HepG2 (cell line): ENCODE measurements around the gene EGR1. TPM values are rescaled to one million over a fixed set of nuclear protein-coding genes. Genes with fewer than 3 reads are reported as not detected.
A peak's percentile ranks its signal among the peaks of the same experiment; 100 is the strongest.

ENCODE experiments used
- BCL6 ChIP-seq: IDR thresholded peaks from 2 replicates; pipeline ENCODE4 v1.6.1; 2016; ENCODE audit warnings: missing genetic modification reagents, missing compliant biosample characterization
- HNF1A ChIP-seq, 2 experiments: sonication (generic) in 1 of 2; formaldehyde crosslinking in 1 of 2; IDR thresholded peaks; 2 replicates each; pipeline versions ENCODE4 v1.4.0 to v1.6.1; 2016 to 2020; ENCODE audit warnings: borderline replicate concordance in 1 of 2, low read depth in 1 of 2, mild to moderate bottlenecking in 1 of 2, missing genetic modification reagents in 1 of 2
- KDM1A ChIP-seq: IDR thresholded peaks from 2 replicates; pipeline ENCODE4 v1.6.1; 2016; ENCODE audit warnings: missing compliant biosample characterization
- MYC ChIP-seq: sonication (generic); formaldehyde crosslinking; IDR thresholded peaks from 2 replicates; pipeline ENCODE4 v1.9.0; 2021; ENCODE audit warnings: missing genetic modification reagents, borderline replicate concordance
- NFATC3 ChIP-seq: sonication (generic); formaldehyde crosslinking; IDR thresholded peaks from 2 replicates; pipeline ENCODE4 v1.5.1; 2020; ENCODE audit warnings: mild to moderate bottlenecking, missing genetic modification reagents
- SNAPC4 ChIP-seq: sonication (generic); formaldehyde crosslinking; IDR thresholded peaks from 2 replicates; pipeline ENCODE4 v1.4.0; 2020; ENCODE audit warnings: mild to moderate bottlenecking, missing genetic modification reagents
- TBX3 ChIP-seq: fragments of 450-650 bp; IDR thresholded peaks from 2 replicates; pipeline ENCODE4 v1.6.1; 2017; ENCODE audit warnings: antibody characterized with exemption, mild to moderate bottlenecking, inconsistent platforms, borderline replicate concordance
- ZFP41 ChIP-seq: sonication (generic); formaldehyde crosslinking; IDR thresholded peaks from 2 replicates; pipeline ENCODE4 v1.4.0; 2020; ENCODE audit warnings: mild to moderate bottlenecking, missing genetic modification reagents, borderline replicate concordance
- ZNF142 ChIP-seq: sonication (generic); formaldehyde crosslinking; IDR thresholded peaks from 2 replicates; pipeline ENCODE4 v1.4.0; 2020; ENCODE audit warnings: missing genetic modification reagents
- ZNF615 ChIP-seq: sonication (generic); formaldehyde crosslinking; IDR thresholded peaks from 2 replicates; pipeline ENCODE4 v1.5.0; 2020; ENCODE audit warnings: mild to moderate bottlenecking, missing genetic modification reagents, borderline replicate concordance
- ZZZ3 ChIP-seq: sonication (generic); formaldehyde crosslinking; IDR thresholded peaks from 2 replicates; pipeline ENCODE4 v1.4.0; 2020; ENCODE audit warnings: missing genetic modification reagents, mild to moderate bottlenecking, borderline replicate concordance
- polyA plus RNA-seq, 8 experiments: library from polyadenylated mRNA; depleted of rRNA in 3 of 8; stranded (reverse) in 7 of 8; unstranded in 1 of 8; fragments of >200 nt; fragmentation: Illumina TruSeq in 4 of 8; extraction: Trizol in 4 of 8; gene quantifications; 2 replicates each; pipeline versions ENCODE4 v1.2.1 to v1.2.3, GENCODE V29; 2011 to 2016; ENCODE audit warnings: low read depth in 4 of 8, missing spikeins in 1 of 8, mixed read lengths in 1 of 8; ENCODE audit not compliant: insufficient read depth in 1 of 8
- total RNA-seq, 5 experiments: library from RNA; depleted of rRNA; stranded (reverse); fragments of >200 nt; fragmentation: Illumina TruSeq; extraction: Trizol; gene quantifications; 2 replicates each; pipeline ENCODE4 v1.2.3, GENCODE V29; 2016; ENCODE audit warnings: low read depth in 1 of 5

Gene EGR1
- total and polyA plus RNA-seq, 2 of the 13 experiments (the other 11 are each of a cell fraction or from before 2014, with no cell fraction given) = 4.1 to 4.5 TPM

GRCh38 chr5:138464388-138465260 is 655 bp upstream of the EGR1 start (continued):
- TF ChIP-seq SNAPC4 (CRISPR knock-in tag) (peak; percentile 15; the same call in 1 of the 2 replicates), ZNF615 (0 out of 2 replicates have a peak, but pooled peaks have one; percentile 25), ZNF142 (peak; percentile 97), ZZZ3 (CRISPR knock-in tag) (0 out of 2 replicates have a peak, but pooled peaks have one; percentile 39), BCL6 (CRISPR knock-in tag) (peak; percentile 32; the same call in 1 of the 2 replicates), NFATC3 (CRISPR knock-in tag) (peak; percentile 64; the same call in 1 of the 2 replicates), TBX3 (0 out of 2 replicates have a peak, but pooled peaks have one; percentile 15), KDM1A (CRISPR knock-in tag) (no peak), MYC (CRISPR knock-in tag) (peak; percentile 35; the same call in 1 of the 2 replicates), HNF1A (IDR thresholded peaks at IDR 0.05; ENCODE audit: low read depth) (no peak), HNF1A (CRISPR knock-in tag; IDR thresholded peaks at IDR 0.05; ENCODE audit: borderline replicate concordance) (peak; percentile 74; the same call in 1 of the 2 replicates), ZFP41 (CRISPR knock-in tag) (peak; percentile 21; the same call in 1 of the 2 replicates)
